ENCODE measurements around the gene POLD3.
"Not testable (repeated sequence)": the region's sequence is repeated elsewhere in the genome, so short reads cannot be mapped to it uniquely, and the experiment has no call there.

POLD3 gene

DNA sequence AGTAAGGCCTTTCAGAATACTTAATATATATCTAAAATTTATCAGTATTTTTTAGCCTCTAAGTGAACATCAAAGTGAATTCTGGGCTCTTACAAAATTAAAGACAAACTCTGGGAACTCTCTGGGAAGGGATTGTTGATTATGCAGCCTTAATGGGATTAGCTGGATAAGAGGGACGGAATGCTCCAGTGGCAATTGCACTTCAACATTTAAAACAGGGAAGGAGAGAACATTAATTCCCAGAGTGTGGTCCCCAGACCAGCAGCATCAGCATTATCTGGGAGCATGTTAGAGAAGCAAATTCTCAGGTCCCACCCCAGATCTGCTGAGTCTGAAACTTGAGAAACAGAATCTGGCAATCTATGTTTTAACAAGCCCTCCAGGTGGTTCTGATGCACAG is 46.5 kb downstream of the POLD3 start:
- DNase-seq (ENCODE audit: low read depth in 2 of 2): no peak

- DNase-seq (ENCODE audit: low read depth in 2 of 2): no peak
Observed at GRCh38 chr11:74639533-74639932, 47.2 kb downstream of the POLD3 start.

- no peak for DNase-seq (ENCODE audit: low read depth in 2 of 2)
Observed at GRCh38 chr11:74641289-74641688, 48.9 kb downstream of the POLD3 start.

GRCh38 chr11:74641905-74642304 is 49.5 kb downstream of the POLD3 start:
- no peak for DNase-seq (ENCODE audit: low read depth in 2 of 2)

DNA sequence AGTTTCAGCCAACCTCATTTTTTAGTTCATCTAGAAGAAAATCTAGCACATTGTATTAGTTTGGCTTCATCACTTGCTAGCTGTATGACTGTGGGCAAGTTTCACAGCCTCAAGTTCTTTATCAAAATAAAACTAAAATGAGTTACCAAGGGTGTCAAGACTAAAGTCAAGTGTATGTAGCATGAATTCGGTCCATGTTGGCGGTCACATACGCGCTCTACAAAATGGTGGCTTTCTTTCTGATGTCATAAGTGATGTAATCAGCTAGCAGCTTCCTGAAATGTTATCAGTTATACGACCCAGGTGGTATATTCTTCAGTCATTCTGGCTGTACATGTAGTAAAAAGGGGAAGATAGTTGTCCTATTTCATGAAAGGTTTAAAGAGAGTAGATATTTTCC is 50.5 kb downstream of the POLD3 start:
- DNase-seq (ENCODE audit: low read depth in 2 of 2): no peak

GRCh38 chr11:74644081-74644480 is 51.7 kb downstream of the POLD3 start:
- no peak for DNase-seq (ENCODE audit: low read depth in 2 of 2)

- DNase-seq (ENCODE audit: low read depth in 2 of 2): no peak
Observed at GRCh38 chr11:74646215-74646614, 53.8 kb downstream of the POLD3 start.

GRCh38 chr11:74646954-74647353 is 54.6 kb downstream of the POLD3 start:
- DNase-seq (ENCODE audit: low read depth in 2 of 2): no peak

- DNase-seq (ENCODE audit: low read depth in 2 of 2): no peak
Observed at GRCh38 chr11:74647404-74647803, 55.0 kb downstream of the POLD3 start.

DNA sequence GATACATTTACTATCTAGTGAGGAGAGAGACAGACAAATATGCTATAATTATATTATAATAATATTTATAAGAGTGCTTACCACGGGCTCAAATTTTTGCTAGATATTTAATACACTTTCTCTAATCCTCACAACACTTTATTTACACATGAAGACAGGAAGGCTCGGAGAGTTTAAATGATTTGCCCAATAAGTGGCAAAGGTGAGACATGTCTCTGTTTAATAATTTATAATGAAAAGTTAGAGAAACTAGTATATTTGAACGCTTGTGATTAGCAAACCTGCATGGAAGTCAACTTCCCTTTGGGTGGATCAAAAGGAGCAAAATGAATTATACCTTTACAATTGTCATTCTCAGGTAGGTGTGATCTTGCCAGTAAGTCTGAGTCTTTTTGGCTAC is 55.4 kb downstream of the POLD3 start:
- no peak for DNase-seq (ENCODE audit: low read depth in 2 of 2)

GRCh38 chr11:74648894-74649293 is 56.5 kb downstream of the POLD3 start:
- no peak for DNase-seq (ENCODE audit: low read depth in 2 of 2)

- DNase-seq (ENCODE audit: low read depth in 2 of 2): no peak
Observed at GRCh38 chr11:74650498-74650897, 58.1 kb downstream of the POLD3 start.

DNA sequence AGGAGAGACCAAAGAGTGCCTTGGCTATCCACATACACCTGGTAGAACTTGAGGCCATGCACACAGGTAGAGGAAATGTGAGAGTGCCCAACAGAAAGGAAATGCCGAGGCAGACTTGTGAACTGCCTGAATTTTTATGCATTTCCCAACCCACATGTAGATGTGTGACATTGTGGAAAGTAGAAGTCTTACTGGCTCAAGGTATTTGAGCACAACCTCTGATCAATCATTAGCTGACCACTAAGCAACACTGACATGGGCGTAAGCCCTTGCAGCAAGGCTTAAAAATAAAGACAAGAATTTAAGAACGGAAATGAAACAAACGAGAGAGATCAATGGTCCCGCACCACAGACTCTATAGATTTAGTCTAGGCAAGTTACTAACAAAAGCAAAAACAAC is 62.6 kb downstream of the POLD3 start:
- DNase-seq (ENCODE audit: low read depth in 2 of 2): no peak

GRCh38 chr11:74659124-74659523 is 66.7 kb downstream of the POLD3 start:
- not testable (repeated sequence) for DNase-seq (ENCODE audit: low read depth in 2 of 2)

DNA sequence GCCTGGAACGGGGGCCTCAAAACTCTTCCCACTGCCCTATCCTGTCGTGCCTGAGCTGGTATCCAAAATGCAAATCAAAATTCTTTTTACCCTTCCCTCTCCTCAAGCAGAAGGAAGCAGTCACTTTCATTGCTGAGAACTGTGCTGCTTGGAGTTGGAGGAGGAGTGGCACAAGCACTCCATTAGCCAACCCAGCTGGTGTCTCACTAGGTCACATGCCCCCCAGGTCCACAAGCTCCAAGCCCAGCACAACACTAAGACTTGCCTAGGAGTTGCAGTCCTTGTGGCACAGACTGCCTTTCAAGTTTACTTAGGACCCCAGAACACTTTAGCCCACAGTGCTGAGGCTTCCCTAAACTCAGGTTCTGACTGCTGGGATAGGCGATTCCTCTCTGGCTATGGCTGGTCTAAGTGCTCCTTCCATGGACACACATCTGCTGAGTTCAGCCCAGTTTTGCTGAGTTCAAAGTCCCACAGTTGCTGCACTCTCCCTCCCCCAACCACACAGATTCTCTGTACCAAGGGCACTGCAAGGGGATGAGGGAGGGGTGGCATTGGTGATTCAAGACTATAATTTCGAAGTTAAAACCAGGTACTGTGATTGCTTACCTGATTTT is 70.2 kb downstream of the POLD3 start:
- no peak for DNase-seq (ENCODE audit: low read depth in 2 of 2)

GRCh38 chr11:74663315-74663714 is 70.9 kb downstream of the POLD3 start:
- DNase-seq (ENCODE audit: low read depth in 2 of 2): no peak

GRCh38 chr11:74669211-74670160 is 77.1 kb downstream of the POLD3 start:
- DNase-seq (ENCODE audit: low read depth in 2 of 2): no peak

DNA sequence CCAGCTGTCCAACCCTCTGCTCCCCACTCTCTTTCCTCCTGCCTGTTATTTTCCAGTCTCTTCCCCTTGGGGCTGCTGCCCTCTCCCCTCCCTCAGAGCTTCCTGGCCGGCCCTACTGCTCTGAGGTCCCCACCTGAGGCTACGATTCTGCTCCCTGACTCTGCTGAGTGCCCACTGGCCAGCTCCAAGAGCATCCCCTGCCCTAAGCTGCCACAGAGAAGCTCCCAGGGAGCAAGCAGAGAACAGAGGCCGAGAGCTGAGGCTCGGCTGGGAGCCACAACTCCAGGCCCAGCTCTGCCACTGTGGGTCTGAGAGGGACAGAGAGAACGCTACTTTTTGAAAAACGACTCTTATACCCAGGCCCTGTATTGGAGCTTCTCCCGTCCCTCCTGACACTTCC is 77.8 kb downstream of the POLD3 start:
- DNase-seq (ENCODE audit: low read depth in 2 of 2): no peak

DNA sequence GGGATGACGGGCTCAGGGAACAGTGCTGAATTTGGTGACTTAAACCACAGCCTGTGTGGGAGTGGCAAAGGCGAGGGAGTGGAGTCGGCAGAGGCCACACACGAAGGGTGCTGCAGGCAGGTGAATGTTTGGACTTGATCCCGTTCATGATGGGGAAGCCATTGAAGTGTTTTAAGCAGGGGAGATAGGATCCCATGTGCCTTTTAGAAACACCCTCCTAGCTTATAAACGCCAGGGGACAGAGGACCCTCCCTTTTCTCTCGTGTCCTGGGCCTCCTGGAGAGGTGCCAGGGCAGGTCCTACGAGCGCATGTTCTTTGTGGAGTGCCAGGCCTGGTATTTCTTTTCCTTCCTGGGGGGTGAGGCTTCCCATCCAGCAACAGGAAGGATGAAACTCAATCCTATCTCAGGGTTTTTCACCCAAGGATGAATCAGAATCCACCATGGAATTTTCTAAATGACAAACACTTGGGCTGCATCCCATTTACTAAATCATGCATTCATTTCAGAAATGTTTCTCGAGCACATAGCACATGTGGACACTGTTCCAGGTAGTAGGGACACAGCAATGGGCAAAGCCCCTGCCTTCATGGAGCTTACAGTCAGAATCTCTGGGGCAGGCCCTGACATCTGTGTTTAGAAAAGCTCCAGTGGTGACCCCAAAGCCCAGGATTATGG is 79.3 kb downstream of the POLD3 start:
- no peak for DNase-seq (ENCODE audit: low read depth in 2 of 2)

- DNase-seq (ENCODE audit: low read depth in 2 of 2): no peak
Observed at GRCh38 chr11:74672332-74672955, 80.1 kb downstream of the POLD3 start.

- DNase-seq (ENCODE audit: low read depth in 2 of 2): no peak
Observed at GRCh38 chr11:74672956-74673692, 80.7 kb downstream of the POLD3 start.

All from stimulated activated CD8-positive, alpha-beta memory T cell treated with anti-CD3 and anti-CD28 coated beads, Interleukin-7, amount 100 ng/mL, for 1 hour (primary cell).